B cell (primary cell): ENCODE data around the gene ATP9A.

ENCODE experiments used
- EZH2 ChIP-seq: IDR thresholded peaks from 2 replicates; pipeline ENCODE4 v1.6.1; 2012; ENCODE audit warnings: borderline replicate concordance, low read depth, mild to moderate bottlenecking, moderate library complexity, low read length; ENCODE audit not compliant: insufficient read depth, poor library complexity, severe bottlenecking
- TF ChIP-seq, protein P1 (sequence below): fragments of 200-600 bp; IDR thresholded peaks from one replicate; pipeline ENCODE4 v1.8.0; 2022; ENCODE audit warnings: antibody characterized with exemption, mild to moderate bottlenecking

- TF ChIP-seq EZH2: no peak
- TF ChIP-seq, protein P1, sequence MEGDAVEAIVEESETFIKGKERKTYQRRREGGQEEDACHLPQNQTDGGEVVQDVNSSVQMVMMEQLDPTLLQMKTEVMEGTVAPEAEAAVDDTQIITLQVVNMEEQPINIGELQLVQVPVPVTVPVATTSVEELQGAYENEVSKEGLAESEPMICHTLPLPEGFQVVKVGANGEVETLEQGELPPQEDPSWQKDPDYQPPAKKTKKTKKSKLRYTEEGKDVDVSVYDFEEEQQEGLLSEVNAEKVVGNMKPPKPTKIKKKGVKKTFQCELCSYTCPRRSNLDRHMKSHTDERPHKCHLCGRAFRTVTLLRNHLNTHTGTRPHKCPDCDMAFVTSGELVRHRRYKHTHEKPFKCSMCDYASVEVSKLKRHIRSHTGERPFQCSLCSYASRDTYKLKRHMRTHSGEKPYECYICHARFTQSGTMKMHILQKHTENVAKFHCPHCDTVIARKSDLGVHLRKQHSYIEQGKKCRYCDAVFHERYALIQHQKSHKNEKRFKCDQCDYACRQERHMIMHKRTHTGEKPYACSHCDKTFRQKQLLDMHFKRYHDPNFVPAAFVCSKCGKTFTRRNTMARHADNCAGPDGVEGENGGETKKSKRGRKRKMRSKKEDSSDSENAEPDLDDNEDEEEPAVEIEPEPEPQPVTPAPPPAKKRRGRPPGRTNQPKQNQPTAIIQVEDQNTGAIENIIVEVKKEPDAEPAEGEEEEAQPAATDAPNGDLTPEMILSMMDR: no peak
Observed at GRCh38 chr20:51759769-51760510, 8.2 kb downstream of the ATP9A start.
